Thoracic aorta (tissue), 2 donors: ENCODE measurements around the gene CSPG4. TPM values are rescaled to one million over a fixed set of nuclear protein-coding genes. Genes with fewer than 3 reads are reported as not detected.
"Not testable (repeated sequence)": the region's sequence is repeated elsewhere in the genome, so short reads cannot be mapped to it uniquely, and the experiment has no call there.

Source experiments
- ATAC-seq: fragments of 150-250 bp; one replicate; pipeline ENCODE4 v1.8.0; 2017; ENCODE audit warnings: low read depth; ENCODE audit not compliant: insufficient number of reproducible peaks, low FRiP score
- DNase-seq: peaks from one replicate; pipeline ENCODE4 v3.0.0-alpha.2; 2020; ENCODE audit warnings: low spot score
- H3K27ac ChIP-seq, 2 donors: fragments of 200-600 bp; sonication (generic); 1 replicate in 1 of 2; 2 replicates in 1 of 2; pipeline ENCODE4 v1.5.1; 2016; ENCODE audit warnings: mild to moderate bottlenecking in 2 of 2, moderate library complexity in 2 of 2
- H3K27me3 ChIP-seq: fragments of 200-600 bp; sonication (generic); replicated peaks from 2 replicates; pipeline ENCODE4 v1.6.0; 2016; ENCODE audit warnings: mild to moderate bottlenecking; ENCODE audit not compliant: insufficient read depth
- H3K36me3 ChIP-seq: fragments of 200-600 bp; sonication (generic); one replicate; pipeline ENCODE4 v1.5.1; 2016
- H3K4me1 ChIP-seq, 2 donors: fragments of 200-600 bp; sonication (generic); 1 replicate in 1 of 2; 2 replicates in 1 of 2; pipeline versions ENCODE4 v1.5.1 to v1.6.0; 2016; ENCODE audit warnings: low read depth in 2 of 2, mild to moderate bottlenecking in 1 of 2; ENCODE audit not compliant: control insufficient read depth in 1 of 2
- H3K4me3 ChIP-seq: fragments of 200-600 bp; sonication (generic); 2 replicates; pipeline ENCODE4 v1.5.1; 2016; ENCODE audit warnings: mild to moderate bottlenecking
- H3K9me3 ChIP-seq: fragments of 200-600 bp; sonication (generic); 2 replicates; pipeline ENCODE4 v1.5.1; 2016
- CTCF ChIP-seq: fragments of 200-600 bp; sonication (generic); IDR thresholded peaks from one replicate; pipeline ENCODE4 v1.5.1; 2019; ENCODE audit warnings: antibody characterized with exemption
- total RNA-seq, 2 donors: library from RNA; depleted of rRNA; stranded (reverse); fragments of >200 nt; gene quantifications; one replicate each; pipeline versions ENCODE4 v1.1.0 to v1.2.3, GENCODE V29; 2016

The CSPG4 gene
- total RNA-seq, 2 donors from 2014 or later: 252 to 263 TPM

- no peak for TF ChIP-seq CTCF
- Histone ChIP-seq H3K27me3 (no peaks in the 10 kb centered on the region), H3K36me3 (peaks cover 38% of the 10 kb centered on the region), H3K4me3 (no peak overlapping the region), H3K27ac (peak overlapping the region; percentile 97 to 98), H3K4me1 (peaks cover 48 to 65% of the 10 kb centered on the region in 2 donors), H3K9me3 (no peaks in the 10 kb centered on the region)
- DNase-seq: no peak
- ATAC-seq: no peak
Observed at GRCh38 chr15:75693501-75694240, 19.0 kb downstream of the CSPG4 start.

DNA sequence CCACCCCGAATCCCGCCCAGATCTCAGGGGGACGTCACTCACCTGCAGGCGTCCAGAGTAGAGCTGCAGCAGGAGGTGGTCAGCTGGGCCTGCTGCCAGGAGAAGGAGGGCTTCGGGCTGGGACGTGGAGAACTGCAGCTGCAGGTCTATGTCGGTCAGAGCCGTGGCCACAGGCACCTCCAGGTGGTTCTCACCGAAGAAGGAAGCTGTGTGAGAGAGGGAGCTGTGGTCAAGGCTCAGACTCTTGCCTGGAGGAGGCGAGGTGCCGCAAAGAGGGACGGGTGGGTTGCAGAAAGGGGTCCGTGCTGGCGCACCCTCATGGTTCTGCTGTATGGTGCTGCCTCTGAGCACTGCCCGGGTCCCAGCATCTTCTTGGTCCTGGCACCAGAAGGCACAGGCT lies 19.6 kb downstream of the CSPG4 start:
- H3K36me3 ChIP-seq: peaks cover 45% of the 10 kb centered on the region
- not testable (repeated sequence) for H3K9me3 ChIP-seq, H3K27me3 ChIP-seq, ATAC-seq, H3K4me3 ChIP-seq, DNase-seq
- peak overlapping the region; percentile 97 to 98 for H3K27ac ChIP-seq
- H3K4me1 ChIP-seq: peaks cover 44 to 59% of the 10 kb centered on the region in 2 donors

GRCh38 chr15:75692311-75692710 lies 20.3 kb downstream of the CSPG4 start:
- H3K27ac ChIP-seq, ATAC-seq, H3K4me3 ChIP-seq, H3K27me3 ChIP-seq, DNase-seq, H3K9me3 ChIP-seq: not testable (repeated sequence)
- peaks cover 52% of the 10 kb centered on the region for H3K36me3 ChIP-seq
- peaks cover 40 to 57% of the 10 kb centered on the region in 2 donors for H3K4me1 ChIP-seq

- H3K36me3 ChIP-seq: peaks cover 76% of the 10 kb centered on the region
- H3K27me3 ChIP-seq, DNase-seq, H3K4me3 ChIP-seq, H3K27ac ChIP-seq, H3K9me3 ChIP-seq, ATAC-seq: not testable (repeated sequence)
- peaks cover 17 to 46% of the 10 kb centered on the region in 2 donors for H3K4me1 ChIP-seq
Observed at GRCh38 chr15:75689429-75689828, 23.2 kb downstream of the CSPG4 start.

GRCh38 chr15:75688831-75689230 lies 23.8 kb downstream of the CSPG4 start:
- Histone ChIP-seq H3K27me3 (no peaks in the 10 kb centered on the region), H3K27ac (no peak overlapping the region), H3K36me3 (peaks cover 80% of the 10 kb centered on the region), H3K4me3 (no peak overlapping the region), H3K4me1 (peaks cover 14 to 45% of the 10 kb centered on the region in 2 donors), H3K9me3 (no peaks in the 10 kb centered on the region)
- ATAC-seq (no peak), DNase-seq (no peak)
- TF ChIP-seq CTCF: no peak

GRCh38 chr15:75688278-75688557 lies 24.4 kb downstream of the CSPG4 start:
- H3K9me3 ChIP-seq: no peaks in the 10 kb centered on the region
- no peak overlapping the region for H3K4me3 ChIP-seq
- no peak for DNase-seq
- TF ChIP-seq CTCF: no peak
- H3K27ac ChIP-seq: no peak overlapping the region
- no peak for ATAC-seq
- no peaks in the 10 kb centered on the region for H3K27me3 ChIP-seq
- peaks cover 81% of the 10 kb centered on the region for H3K36me3 ChIP-seq
- H3K4me1 ChIP-seq: peaks cover 7 to 39% of the 10 kb centered on the region in 2 donors
